Measurements from ENCODE around the gene CLEC16A.
A peak's percentile ranks its signal among the peaks of the same experiment; 100 is the strongest.

Gene CLEC16A

DNA sequence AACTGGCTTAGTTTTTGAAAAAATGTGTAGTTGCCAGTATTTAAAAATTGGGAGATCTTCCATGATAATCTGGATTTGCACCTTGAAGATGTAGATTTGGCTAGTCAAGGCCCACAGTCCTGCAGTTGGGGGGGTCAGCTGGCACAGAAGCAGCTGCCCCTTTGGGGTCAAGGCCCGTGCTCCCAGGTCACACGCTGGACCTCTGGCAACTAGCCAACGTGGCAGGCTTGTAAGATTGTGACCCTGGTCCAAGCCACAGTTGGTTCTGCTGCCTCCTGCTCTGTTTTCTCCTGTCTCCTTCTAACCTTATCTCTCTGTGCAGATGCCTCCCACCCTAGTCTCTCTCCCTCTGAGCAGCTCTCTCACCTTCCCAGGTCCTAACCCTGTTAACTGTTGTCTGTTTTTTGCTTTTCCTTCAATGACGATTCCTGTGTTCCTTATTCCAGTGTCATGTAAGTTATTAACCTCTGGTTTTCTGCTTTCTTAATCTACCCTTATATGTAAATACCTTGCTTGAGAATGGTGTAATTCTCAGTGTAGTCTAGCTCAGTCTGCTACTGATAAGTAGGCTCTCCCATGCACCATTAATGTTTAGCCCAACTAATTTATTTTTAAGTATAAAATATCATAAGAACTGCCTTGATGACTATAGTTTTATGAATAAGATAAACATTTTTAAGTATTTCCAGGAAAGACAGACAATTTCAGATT is 27.9 kb downstream of the CLEC16A start:
- no peak overlapping the region for H3K4me2 ChIP-seq
- peaks cover 20% of the 10 kb centered on the region; the same call in 1 of the 2 replicates for H3K4me1 ChIP-seq
- no peak overlapping the region; the same call in 1 of the 2 replicates for H3K9ac ChIP-seq
- no peak overlapping the region for H3K27ac ChIP-seq
- no peak overlapping the region for H3K4me3 ChIP-seq
- no peak for TF ChIP-seq Cebpa-rat (IDR thresholded peaks at IDR 0.05)
- H3K36me3 ChIP-seq, result peaks cover 87% of the 10 kb centered on the region
- H3K27me3 ChIP-seq, result no peaks in the 10 kb centered on the region
- H4K20me1 ChIP-seq, result 0 out of 2 replicates have a peak, but pooled peaks cover 11% of the 10 kb centered on the region
- H3K9me3 ChIP-seq, result no peaks in the 10 kb centered on the region

DNA sequence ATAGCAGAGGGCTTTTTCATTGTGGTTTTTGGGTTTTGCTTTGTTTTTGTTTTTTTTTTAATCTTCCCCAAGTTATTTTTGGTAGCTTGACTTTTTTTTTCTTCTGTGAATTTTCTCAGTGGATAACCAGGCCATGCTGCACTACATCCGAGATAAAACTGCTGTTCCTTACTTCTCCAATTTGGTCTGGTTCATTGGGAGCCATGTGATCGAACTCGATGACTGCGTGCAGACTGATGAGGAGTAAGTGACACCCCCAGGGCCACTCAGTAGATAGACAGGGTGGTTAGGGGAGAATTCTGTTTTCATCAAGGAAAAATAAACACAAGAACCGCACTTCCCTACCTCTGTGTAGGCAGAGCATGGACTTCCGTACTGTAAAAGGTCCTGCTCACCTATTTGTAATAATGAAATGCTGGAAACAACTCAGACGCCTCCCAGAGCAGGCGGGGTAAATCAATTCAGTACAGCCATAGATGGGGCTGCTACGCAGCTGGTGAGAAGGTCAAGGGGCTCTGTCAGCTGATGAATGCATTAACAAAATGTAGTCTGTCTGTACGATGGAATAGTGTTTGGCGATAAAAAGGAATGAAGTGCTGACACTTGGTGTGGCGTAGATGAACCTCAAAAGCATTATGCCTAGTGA is 28.6 kb downstream of the CLEC16A start:
- TF ChIP-seq Cebpa-rat (IDR thresholded peaks at IDR 0.05), result no peak
- peaks cover 20% of the 10 kb centered on the region; the same call in 1 of the 2 replicates for H3K4me1 ChIP-seq
- H3K9ac ChIP-seq, result 0 out of 2 replicates have a peak overlapping the region, but pooled peaks have one; percentile 29
- H4K20me1 ChIP-seq, result 0 out of 2 replicates have a peak, but pooled peaks cover 7% of the 10 kb centered on the region
- H3K4me2 ChIP-seq, result no peak overlapping the region
- H3K27me3 ChIP-seq, result no peaks in the 10 kb centered on the region
- peaks cover 87% of the 10 kb centered on the region for H3K36me3 ChIP-seq
- no peak overlapping the region for H3K27ac ChIP-seq
- no peak overlapping the region for H3K4me3 ChIP-seq
- no peaks in the 10 kb centered on the region for H3K9me3 ChIP-seq

- peaks cover 93% of the 10 kb centered on the region for H3K36me3 ChIP-seq
- H4K20me1 ChIP-seq, result no peaks in the 10 kb centered on the region
- H3K4me3 ChIP-seq, result no peak overlapping the region
- H3K27ac ChIP-seq, result no peak overlapping the region; the same call in 1 of the 2 replicates
- H3K4me2 ChIP-seq, result no peak overlapping the region
- H3K9me3 ChIP-seq, result no peaks in the 10 kb centered on the region
- H3K27me3 ChIP-seq, result no peaks in the 10 kb centered on the region
- TF ChIP-seq Cebpa-rat (IDR thresholded peaks at IDR 0.05), result no peak
- H3K4me1 ChIP-seq, result peaks cover 26% of the 10 kb centered on the region
- H3K9ac ChIP-seq, result no peak overlapping the region
Observed at GRCh38 chr16:10976634-10977033, 32.3 kb downstream of the CLEC16A start.

DNA sequence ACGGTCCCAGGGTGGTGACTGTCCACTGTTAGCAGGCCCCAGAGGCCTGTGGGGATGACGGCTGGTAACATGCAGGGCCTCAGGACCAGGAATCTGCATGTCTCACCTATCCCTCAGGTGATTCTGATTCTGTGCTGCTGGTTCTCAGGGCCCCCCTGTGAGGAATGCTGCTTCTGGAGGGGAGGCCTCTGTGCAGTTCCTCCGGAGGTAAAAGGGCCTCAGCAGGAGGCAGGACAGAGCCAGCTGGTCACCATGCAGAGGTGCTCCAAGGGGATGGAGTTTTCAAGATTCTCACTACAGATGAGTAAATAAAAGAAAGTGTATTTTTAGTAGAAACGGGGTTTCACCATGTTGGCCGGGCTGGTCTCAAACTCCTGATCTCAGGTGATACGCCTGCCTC is 33.8 kb downstream of the CLEC16A start:
- Histone ChIP-seq H3K9ac (no peak overlapping the region), H3K4me1 (peaks cover 26% of the 10 kb centered on the region), H3K36me3 (peaks cover 85% of the 10 kb centered on the region), H4K20me1 (no peaks in the 10 kb centered on the region), H3K27ac (no peak overlapping the region), H3K4me2 (no peak overlapping the region), H3K9me3 (no peaks in the 10 kb centered on the region), H3K27me3 (no peaks in the 10 kb centered on the region), H3K4me3 (no peak overlapping the region)
- TF ChIP-seq Cebpa-rat (IDR thresholded peaks at IDR 0.05), result no peak

DNA sequence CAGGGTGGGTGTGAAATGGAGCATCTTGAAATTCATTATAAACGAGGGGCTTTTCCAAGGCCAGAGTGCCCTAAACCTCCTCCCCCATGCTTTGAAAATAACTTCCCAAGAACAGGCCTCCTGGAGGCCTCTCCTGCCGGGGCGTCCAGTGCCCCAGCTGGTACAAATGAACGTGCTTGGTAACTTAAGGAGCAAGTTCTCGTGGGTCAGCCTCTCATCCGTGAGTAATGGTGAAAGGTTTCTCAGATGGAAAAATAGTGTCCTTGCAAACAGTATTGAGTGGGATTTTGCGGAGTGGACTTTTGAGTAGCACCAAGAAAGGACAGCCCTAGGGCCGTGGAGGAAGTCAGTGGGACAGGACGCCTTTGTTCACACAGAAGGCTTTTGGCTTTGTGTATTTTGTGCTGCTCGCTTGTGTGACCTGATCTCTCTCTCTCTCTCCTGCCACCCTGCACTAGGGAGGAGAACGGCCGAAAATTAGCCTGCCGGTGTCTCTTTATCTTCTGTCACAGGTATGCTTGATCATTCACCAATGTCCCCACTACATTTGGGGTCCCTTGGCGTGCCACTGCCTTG is 34.6 kb downstream of the CLEC16A start:
- H3K36me3 ChIP-seq, result peaks cover 84% of the 10 kb centered on the region
- no peak overlapping the region for H3K4me2 ChIP-seq
- no peaks in the 10 kb centered on the region for H3K9me3 ChIP-seq
- H3K27ac ChIP-seq, result no peak overlapping the region
- no peaks in the 10 kb centered on the region for H4K20me1 ChIP-seq
- no peak overlapping the region for H3K9ac ChIP-seq
- H3K27me3 ChIP-seq, result no peaks in the 10 kb centered on the region
- TF ChIP-seq Cebpa-rat (IDR thresholded peaks at IDR 0.05), result no peak
- peaks cover 25% of the 10 kb centered on the region for H3K4me1 ChIP-seq
- H3K4me3 ChIP-seq, result no peak overlapping the region

- Histone ChIP-seq H3K4me2 (no peak overlapping the region), H4K20me1 (no peaks in the 10 kb centered on the region; the same call in 1 of the 2 replicates), H3K36me3 (peaks cover 83% of the 10 kb centered on the region), H3K4me3 (no peak overlapping the region), H3K27ac (no peak overlapping the region), H3K4me1 (peaks cover 25% of the 10 kb centered on the region), H3K9me3 (no peaks in the 10 kb centered on the region), H3K9ac (no peak overlapping the region), H3K27me3 (no peaks in the 10 kb centered on the region)
- no peak for TF ChIP-seq Cebpa-rat (IDR thresholded peaks at IDR 0.05)
Observed at GRCh38 chr16:10979717-10980601, 35.6 kb downstream of the CLEC16A start.

DNA sequence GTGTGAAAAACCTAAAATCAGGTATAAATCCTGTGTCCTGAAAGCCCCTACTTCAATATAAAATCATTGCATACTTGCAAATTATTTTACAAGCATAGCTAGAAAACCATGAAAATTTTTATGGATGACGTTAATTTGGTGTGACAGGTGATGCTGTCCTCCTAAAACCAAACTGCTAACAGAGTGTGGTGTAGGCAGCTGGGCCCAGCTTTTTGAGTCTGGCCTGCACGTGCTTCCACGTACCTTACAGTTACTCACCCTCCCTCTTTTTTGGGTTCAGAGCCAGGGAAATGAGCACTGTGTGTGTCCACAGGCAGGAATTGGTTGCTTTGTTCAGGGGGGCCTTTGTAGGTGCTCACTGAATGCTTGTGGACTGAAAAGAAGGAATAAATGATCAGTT is 36.4 kb downstream of the CLEC16A start:
- Histone ChIP-seq H3K9me3 (no peaks in the 10 kb centered on the region), H3K27me3 (no peaks in the 10 kb centered on the region), H3K36me3 (peaks cover 74% of the 10 kb centered on the region), H3K9ac (no peak overlapping the region), H3K4me1 (peaks cover 32% of the 10 kb centered on the region), H4K20me1 (no peaks in the 10 kb centered on the region; the same call in 1 of the 2 replicates), H3K27ac (no peak overlapping the region), H3K4me2 (no peak overlapping the region), H3K4me3 (no peak overlapping the region)
- no peak for TF ChIP-seq Cebpa-rat (IDR thresholded peaks at IDR 0.05)

DNA sequence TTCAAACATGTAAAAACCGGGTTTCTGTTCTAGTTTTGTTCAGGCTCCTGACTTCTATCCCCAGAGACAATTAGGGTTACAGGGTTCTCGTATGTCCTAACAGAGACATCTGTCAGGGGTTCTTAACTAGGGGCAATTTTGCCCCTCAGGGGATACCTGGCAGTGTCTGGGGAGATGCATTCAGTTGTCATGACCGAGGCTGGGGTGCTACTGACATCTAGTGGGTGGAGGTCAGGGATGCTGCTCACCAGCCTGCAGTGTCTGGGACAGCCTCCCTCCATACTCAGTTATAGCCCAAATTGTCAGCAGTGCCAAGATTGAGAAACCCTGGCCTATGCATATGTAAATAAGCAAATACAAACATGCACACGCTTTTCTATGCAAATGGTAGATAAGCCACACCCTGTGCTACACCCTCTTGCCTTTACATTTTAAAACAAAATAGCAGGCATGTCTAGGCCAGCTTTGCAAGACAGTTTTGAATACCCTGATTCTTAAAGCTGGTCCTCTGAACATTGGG is 37.4 kb downstream of the CLEC16A start:
- Histone ChIP-seq H3K36me3 (peaks cover 75% of the 10 kb centered on the region), H3K27ac (peak overlapping the region; percentile 49; the same call in 1 of the 2 replicates), H3K27me3 (no peaks in the 10 kb centered on the region), H4K20me1 (no peaks in the 10 kb centered on the region; the same call in 1 of the 2 replicates), H3K4me1 (peaks cover 33% of the 10 kb centered on the region), H3K4me2 (peak overlapping the region; percentile 77), H3K9me3 (no peaks in the 10 kb centered on the region), H3K4me3 (no peak overlapping the region), H3K9ac (no peak overlapping the region)
- TF ChIP-seq Cebpa-rat (IDR thresholded peaks at IDR 0.05), result no peak

Measured in BLaER1 (cell line).